RWPE1 (cell line): ENCODE data around the gene ALDH1A3.

Experiments
- CTCF ChIA-PET: fragments of 350-600 bp; sonication (Branson Sonifier 250); formaldehyde crosslinking; extraction: SDS; loops from one replicate; lab custom pipeline; 2021; lab: Yijun Ruan, JAX
- POLR2A ChIA-PET: fragments of 400-600 bp; formaldehyde crosslinking; extraction: SDS; loops from one replicate; lab custom pipeline; 2020; ENCODE audit warnings: antibody characterized with exemption; ENCODE audit not compliant: low non-redundant PET; lab: Yijun Ruan, JAX
- DNase-seq: peaks from one replicate; pipeline ENCODE4 v3.0.0; 2012; ENCODE audit warnings: low spot score
- H3K27ac ChIP-seq: fragments of 450-650 bp; 2 replicates; pipeline ENCODE4 v1.5.1; 2017
- CTCF ChIP-seq: fragments of 450-650 bp; conservative IDR thresholded peaks from 2 replicates; pipeline ENCODE4 v1.5.1; 2017; ENCODE audit warnings: low read depth, mild to moderate bottlenecking

ALDH1A3 gene

DNA sequence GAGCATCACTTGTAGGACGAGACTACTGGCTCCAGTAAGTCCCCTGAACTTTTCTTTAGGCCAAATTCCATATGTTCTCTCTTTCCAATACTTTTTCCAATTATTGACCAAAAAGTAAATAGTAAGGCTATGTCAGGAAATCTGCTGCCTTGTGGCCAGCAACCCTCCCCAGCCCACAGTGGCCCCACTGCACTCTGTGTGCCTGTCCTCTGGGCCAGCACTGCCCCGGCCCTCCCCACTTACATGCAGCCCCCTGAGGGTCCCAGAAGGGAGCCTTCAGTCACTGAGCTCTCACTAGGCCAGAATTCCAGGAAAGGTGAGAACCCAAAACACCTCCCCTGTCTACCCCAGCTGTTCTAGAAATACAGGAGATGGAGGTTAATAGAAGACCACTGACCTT lies 21.3 kb upstream of the ALDH1A3 start:
- ChIA-PET CTCF (interaction anchor here (1.9 kb wide), 1 partner anchor 15 kb away, joined by 6 read pairs; no protein-coding TSS in a partner anchor), POLR2A (no interaction called here)
- no peak for TF ChIP-seq CTCF
- DNase-seq, result no peak
- no peak overlapping the region for H3K27ac ChIP-seq

DNA sequence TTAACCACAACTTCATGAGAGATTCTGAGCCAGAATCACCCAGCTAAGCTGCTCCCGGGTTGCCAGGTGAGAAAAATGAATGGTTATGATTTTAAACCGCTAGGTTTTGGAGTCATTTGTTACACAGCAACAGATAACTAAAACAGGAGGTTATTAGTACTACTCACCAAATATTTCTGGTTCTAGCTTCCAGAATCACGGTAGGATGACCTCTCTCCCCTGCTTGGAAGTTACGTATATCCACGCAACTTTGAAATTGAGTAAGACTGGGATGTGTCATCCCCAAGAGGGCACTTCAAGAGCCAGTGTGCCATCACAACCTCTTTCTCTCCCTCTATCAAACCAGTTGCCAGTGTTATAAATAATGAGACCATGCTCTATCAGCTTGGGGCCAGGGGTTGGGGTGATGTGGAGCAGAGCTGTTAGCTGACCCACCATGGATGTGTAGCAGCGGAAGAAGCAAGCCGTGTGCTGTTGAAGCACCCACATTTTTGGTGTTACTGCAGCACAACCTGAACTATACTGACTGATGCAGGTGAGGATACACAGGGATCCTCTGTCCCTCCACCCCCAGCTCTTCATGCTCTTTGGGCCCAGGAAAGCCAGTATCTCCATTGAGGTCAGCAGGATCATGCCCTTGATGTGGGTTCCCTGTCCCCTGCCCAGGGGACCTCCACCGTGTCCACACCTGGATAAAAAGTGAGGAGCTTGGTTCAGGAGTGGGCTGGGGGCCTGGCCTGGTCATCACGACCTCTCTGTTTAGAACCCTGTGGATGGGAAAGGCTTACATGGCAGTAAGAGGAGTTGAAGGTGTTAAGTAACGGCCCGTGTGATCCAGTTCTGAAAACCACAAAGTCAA lies 19.4 kb upstream of the ALDH1A3 start:
- no peak overlapping the region for H3K27ac ChIP-seq
- ChIA-PET CTCF (interaction anchor here (0.6 kb wide), 1 partner anchor 399 kb away, joined by 3 read pairs; no protein-coding TSS in a partner anchor), POLR2A (no interaction called here)
- no peak for TF ChIP-seq CTCF
- DNase-seq, result no peak

- ChIA-PET CTCF (interaction anchor here (0.6 to 0.9 kb wide), 2 partner anchors 12 to 400 kb away, joined by 3 to 5 read pairs; no protein-coding TSS in a partner anchor), POLR2A (no interaction called here)
- no peak for DNase-seq
- no peak for TF ChIP-seq CTCF
- H3K27ac ChIP-seq, result no peak overlapping the region
These were observed 18.7 kb upstream of the ALDH1A3 start for GRCh38 chr15:100860829-100861510.

- TF ChIP-seq CTCF, result no peak
- no peak for DNase-seq
- no peak overlapping the region for H3K27ac ChIP-seq
- ChIA-PET CTCF (interaction anchor here (0.9 kb wide), 1 partner anchor 11 kb away, joined by 5 read pairs; no protein-coding TSS in a partner anchor), POLR2A (no interaction called here)
These were observed 18.1 kb upstream of the ALDH1A3 start for GRCh38 chr15:100861511-100861991.

DNA sequence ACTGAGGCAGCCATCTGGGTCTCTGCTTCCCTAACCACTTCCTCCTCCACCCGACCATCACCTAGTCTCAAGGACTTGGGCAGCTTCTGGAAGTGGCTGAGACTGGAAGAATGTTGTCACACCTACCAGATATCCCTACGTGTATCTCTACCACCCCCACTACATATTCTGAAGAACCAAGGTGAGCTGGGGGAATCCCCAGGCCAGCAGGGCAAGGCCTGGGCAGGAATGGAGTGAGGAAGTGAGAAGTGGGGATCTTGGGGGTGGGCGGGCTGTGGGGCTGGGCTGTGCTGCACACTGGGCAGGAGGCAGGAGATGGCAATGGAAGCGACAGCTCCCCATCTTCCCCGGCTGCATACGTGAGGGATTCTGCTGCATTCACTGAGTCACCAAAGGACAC lies 17.5 kb upstream of the ALDH1A3 start:
- no peak overlapping the region for H3K27ac ChIP-seq
- ChIA-PET POLR2A (no interaction called here), CTCF (interaction anchor here (0.9 kb wide), 1 partner anchor 11 kb away, joined by 5 read pairs; no protein-coding TSS in a partner anchor)
- no peak for DNase-seq
- no peak for TF ChIP-seq CTCF

DNA sequence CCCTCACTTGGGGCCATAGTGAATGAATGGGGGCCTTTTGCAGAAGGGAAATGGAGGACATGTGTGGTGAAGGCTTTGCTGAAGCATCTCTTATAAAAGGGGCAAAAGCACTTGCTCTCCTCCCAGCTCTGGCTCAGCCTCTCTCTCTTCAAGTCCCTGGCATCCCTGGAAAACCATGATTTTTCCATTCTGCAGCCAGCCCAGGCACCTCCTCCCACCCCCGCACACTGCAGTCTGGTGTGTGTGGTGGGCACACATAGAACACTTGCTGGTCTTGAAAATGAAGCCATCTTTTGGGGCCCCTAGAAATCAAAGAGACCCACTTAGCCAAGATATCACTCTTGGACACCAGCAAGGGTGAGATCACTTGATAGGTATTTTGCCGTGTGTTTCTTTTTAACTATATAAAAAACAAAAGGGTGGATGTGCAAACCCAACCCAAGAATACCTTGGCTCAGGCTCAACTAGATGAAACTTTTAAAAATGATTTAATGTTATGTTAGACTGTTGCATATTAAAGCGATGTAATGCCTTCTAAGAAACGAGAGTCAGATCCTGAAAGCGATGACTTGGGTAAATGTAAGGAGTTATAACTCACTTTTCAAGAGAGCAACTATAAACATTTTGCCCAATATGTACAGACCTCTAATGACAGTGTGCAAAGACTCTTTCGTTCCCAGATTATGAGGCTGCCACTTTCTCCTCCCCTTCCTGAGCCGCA lies 16.4 kb upstream of the ALDH1A3 start:
- POLR2A ChIA-PET, result no interaction called here
- TF ChIP-seq CTCF, result no peak
- no peak for DNase-seq
- CTCF ChIA-PET, result no interaction called here
- H3K27ac ChIP-seq, result no peak overlapping the region
